COR-L47 (cell line): ENCODE measurements around the gene GH1.
A peak's percentile ranks its signal among the peaks of the same experiment; 100 is the strongest.
"Not testable (repeated sequence)": the region's sequence is repeated elsewhere in the genome, so short reads cannot be mapped to it uniquely, and the experiment has no call there.

Experiments
- DNase-seq: peaks from one replicate; lab custom pipeline; 2025; lab: John Stamatoyannopoulos, UW

Gene GH1

GRCh38 chr17:63896524-63897354 lies 21.9 kb downstream of the GH1 start, which contains the start of gene CSH1:
CSH1 (minus strand) TSS chr17:63896574; CDS start chr17:63896511, 63 bp downstream.
- not testable (repeated sequence) for DNase-seq

DNA sequence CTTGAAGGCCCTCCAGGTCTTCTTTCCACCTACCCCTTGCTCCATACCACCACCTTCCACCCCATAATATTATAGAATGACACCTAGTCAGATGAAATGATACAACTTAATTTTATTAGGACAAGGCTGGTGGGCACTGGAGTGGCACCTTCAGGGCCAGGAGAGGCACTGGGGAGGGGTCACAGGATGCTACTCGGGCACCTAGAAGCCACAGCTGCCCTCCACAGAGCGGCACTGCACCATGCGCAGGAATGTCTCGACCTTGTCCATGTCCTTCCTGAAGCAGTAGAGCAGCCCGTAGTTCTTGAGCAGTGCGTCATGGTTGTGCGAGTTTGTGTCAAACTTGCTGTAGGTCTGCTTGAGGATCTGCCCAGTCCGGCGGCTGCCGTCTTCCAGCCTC lies 23.8 kb downstream of the GH1 start:
- not testable (repeated sequence) for DNase-seq

DNA sequence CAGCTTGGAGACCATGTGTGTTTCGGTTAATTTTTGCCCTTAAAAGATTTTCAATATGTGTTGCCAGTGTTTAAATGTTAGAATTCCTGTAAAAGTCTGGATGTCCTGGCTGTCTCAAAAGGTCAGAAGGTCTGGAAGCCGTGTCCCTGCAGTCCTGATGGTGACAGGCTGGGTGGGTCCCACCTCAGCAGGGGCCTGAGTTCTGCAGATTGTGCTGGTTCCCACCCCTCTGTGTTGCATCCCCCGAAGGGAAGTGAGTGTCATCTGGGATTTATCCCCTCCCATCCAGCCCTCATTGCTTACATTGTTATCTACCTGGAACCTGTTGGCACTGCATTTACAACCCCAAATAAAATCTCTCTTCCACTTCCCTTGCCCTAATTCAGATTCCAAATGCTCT lies 24.6 kb downstream of the GH1 start:
- DNase-seq = not testable (repeated sequence)

- not testable (repeated sequence) for DNase-seq
Observed at GRCh38 chr17:63892316-63893037, 26.2 kb downstream of the GH1 start.

DNA sequence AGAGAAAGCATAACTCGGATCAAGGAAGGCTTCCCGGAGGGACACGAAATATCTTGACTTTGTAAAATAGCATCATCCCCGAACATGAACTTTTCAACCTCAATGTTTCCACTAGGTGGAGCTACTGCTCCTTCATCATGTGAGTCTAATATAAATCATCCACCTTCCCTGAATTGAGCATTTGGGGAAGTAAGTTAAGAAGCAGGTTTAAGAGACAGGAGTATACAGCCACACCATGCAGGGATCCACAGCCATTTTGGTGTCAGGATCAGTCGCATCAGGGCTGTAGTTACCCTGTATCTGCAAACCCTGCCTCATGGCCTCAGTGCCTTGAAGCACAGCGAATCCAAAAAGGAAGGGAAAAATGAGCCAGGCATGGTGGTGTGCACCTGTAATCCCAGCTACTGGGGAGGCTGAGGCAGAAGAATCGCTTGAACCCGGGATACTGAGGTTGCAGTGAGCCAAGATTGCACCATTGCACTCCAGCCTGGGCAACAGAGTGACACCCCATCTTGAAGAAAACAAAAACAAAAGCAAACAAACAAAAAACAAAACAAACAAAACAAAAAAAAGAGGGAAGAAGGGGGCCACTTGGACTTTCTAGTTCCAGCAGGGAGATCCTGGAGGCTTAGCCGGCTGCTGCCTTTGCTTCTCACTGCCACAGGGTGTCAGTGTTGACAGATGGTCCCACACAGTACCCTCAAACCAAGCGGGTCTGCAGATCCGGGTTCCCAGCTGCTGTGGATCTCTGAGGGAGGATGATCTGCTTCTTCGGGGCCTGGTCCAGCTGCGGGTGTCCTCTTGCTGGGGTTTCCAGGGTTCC lies 29.4 kb downstream of the GH1 start:
- DNase-seq = peak; percentile 5

GRCh38 chr17:63885119-63885518 lies 33.5 kb downstream of the GH1 start:
- not testable (repeated sequence) for DNase-seq

GRCh38 chr17:63882626-63883126 lies 36.0 kb downstream of the GH1 start:
- DNase-seq = not testable (repeated sequence)

- peak; percentile 20 for DNase-seq
Observed at GRCh38 chr17:63881935-63882601, 36.6 kb downstream of the GH1 start, which contains the start of gene GH2. GH2 (minus strand) TSS chr17:63881944; CDS start chr17:63881801, 143 bp downstream.

- DNase-seq = not testable (repeated sequence)
Observed at GRCh38 chr17:63881337-63881736, 37.3 kb downstream of the GH1 start.

DNA sequence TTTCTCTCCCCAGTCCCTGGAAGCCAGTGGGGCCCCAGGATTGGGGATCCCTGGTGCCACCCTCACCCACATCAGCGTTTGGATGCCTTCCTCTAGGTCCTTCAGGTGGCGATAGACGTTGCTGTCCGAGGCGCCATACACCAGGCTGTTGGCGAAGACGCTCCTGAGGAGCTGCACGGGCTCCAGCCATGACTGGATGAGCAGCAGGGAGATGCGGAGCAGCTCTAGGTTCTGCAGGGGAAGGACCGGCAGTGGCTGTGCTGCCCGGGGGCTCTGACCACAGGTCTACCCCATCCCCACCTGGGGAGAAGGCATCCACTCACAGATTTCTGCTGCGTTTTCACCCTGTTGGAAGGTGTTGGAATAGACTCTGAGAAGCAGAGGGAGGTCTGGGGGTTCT lies 37.9 kb downstream of the GH1 start:
- no peak for DNase-seq

GRCh38 chr17:63878413-63878812 lies 40.2 kb downstream of the GH1 start:
- not testable (repeated sequence) for DNase-seq

DNA sequence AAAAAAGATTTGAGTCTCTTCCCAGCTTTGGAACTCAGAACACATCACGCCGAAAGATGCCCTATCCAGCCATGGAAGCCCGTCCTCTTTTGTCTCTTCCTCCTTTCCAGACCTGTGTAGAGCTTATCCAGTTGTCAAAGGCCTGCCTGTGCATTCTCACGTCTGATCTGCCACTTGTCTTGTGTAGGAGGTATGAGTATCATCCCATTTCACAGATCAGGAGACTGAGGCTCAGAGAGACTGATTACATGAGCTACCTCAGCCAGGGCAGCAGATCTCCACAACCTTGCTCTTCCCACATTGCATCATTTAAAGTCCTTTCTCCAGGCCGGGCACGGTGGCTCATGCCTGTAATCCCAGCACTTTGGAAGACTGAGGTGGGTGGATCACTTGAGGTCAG lies 43.9 kb downstream of the GH1 start:
- DNase-seq = not testable (repeated sequence)

DNA sequence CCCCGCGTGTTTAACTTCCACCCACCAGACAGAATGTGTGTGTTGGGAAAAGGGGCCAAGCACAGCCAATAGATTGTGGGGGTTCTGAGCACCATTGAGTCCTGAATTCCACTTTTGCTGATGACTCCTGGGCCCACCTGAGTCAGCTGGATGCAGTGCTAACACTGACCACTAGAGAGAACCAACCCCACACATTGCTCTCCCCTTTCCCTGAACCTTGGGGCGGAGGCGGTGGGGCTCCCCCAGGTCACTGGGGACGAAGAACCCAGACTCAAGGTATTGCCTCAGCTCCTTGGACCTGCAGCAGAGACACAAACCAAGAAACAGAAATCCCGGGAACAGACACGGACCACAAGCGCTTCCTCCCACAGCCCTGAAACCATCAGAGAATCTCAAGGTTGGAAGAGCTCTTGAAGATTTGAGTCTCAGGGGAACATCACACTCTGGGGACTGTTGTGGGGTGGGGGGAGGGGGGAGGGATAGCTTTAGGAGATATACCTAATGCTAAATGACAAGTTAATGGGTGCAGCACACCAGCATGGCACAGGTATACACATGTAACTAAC lies 44.5 kb downstream of the GH1 start:
- not testable (repeated sequence) for DNase-seq

DNA sequence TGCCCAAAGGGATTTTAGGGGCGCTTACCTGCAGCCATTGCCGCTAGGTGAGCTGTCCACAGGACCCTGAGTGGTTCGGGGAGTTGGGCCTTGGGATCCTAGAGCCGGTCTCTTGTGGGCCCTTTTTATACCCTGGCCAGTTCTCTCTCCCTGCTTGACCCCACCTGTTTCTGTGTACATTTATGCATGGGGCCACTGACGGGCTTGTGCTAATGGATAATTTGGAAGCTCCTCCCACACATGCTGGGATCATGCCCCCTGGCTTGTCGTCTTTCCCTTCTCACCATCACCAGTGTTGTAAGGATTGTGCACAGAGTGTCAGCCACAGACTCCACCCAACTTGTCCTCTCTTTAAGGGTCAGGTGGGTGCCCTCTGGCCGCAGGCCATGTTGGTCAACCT lies 45.1 kb downstream of the GH1 start, which contains the start of gene CSH2:
Gene CSH2, minus strand, starts transcription at position 101 of the 400 bp plus-strand sequence. Its CDS starts 63 bp downstream, at position 38.
- DNase-seq = not testable (repeated sequence)

DNA sequence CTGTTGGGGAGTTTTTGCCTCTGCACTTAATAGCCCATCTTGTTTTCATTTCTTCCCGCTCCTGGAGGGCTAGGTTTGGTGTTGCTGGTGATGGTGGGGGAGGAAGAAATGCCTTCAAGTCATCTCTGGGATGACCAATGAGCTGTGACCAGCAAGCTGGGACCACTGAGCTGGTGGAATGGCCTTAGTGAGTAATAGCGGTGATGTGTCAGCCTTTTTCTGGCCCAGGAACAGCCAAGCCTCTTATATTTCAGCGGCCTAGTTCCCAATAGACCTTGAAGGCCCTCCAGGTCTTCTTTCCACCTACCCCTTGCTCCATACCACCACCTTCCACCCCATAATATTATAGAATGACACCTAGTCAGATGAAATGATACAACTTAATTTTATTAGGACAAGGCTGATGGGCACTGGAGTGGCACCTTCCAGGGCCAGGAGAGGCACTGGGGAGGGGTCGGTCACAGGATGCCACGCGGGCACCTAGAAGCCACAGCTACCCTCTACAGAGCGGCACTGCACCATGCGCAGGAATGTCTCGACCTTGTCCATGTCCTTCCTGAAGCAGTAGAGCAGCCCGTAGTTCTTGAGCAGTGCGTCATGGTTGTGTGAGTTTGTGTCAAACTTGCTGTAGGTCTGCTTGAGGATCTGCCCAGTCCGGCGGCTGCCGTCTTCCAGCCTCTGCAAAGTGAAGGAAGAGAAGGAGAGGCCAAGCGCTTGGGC lies 46.8 kb downstream of the GH1 start:
- not testable (repeated sequence) for DNase-seq

GRCh38 chr17:63870292-63870665 lies 48.4 kb downstream of the GH1 start:
- DNase-seq = not testable (repeated sequence)

DNA sequence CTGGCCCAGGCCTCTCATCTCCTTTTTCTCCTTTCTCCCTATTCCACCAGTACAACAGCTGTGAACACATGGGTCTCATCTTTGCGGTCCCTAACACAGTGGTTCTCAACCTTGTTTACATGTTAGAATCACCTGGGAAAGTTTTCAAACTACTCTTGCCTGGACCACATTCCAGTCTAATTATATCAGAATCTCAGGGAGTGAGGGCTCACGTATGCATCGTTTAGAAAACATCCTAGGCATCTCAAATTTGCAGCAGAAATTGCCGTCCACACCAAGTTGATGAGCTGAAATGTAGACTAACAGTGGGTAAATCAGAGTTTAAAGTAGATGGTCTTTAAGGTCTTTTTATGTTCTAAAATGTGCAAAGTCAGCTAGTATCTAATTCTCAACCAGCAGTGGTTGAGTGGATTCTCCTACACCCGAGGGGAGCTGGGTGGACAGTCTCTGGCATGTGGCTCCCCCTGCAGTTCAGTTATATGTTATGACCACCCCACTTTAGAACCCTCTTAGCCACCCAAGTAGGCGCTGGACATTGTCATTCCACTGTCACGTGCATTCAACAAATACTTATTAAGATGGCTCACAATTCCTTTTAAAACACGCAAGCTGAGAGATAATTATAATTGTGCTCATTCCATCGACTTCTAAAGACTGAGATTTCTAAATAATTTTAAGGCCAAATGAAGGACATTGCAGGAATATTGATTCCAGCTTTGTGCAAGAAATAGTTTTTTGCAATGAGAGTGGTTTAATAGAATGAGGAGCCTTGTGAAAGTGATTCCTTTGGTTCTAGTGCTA lies 48.9 kb downstream of the GH1 start:
- not testable (repeated sequence) for DNase-seq
